Kidney tubule cell (primary cell): ENCODE data around the gene KCTD15.

Source experiments
- DNase-seq: peaks from one replicate; pipeline ENCODE4 v3.0.0-alpha.2; 2018; ENCODE audit warnings: low spot score

KCTD15 gene

GRCh38 chr19:33797802-33798671, 1.4 kb downstream of the KCTD15 start:
- DNase-seq, result no peak

GRCh38 chr19:33798681-33799111, 2.0 kb downstream of the KCTD15 start:
- DNase-seq, result no peak

DNA sequence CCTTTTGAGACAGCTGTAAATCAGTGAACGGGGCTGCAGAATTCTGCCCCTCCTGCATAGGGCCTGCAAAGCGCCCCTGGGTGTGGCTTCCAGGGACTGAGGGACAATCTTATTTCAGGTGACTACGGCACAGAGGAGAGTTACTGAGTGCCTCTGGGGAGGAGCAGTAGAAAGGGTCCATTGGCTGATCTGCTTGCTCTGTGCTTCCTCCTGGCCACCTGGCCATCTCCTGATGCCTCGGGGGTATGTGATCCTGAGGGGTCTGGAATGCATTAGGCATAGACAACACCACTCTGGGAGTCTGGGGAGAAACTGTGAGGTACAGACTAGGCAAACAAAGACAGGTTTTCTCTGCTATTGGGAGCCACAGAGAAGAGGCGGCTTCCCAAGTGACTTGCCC, 2.8 kb downstream of the KCTD15 start:
- no peak for DNase-seq

DNA sequence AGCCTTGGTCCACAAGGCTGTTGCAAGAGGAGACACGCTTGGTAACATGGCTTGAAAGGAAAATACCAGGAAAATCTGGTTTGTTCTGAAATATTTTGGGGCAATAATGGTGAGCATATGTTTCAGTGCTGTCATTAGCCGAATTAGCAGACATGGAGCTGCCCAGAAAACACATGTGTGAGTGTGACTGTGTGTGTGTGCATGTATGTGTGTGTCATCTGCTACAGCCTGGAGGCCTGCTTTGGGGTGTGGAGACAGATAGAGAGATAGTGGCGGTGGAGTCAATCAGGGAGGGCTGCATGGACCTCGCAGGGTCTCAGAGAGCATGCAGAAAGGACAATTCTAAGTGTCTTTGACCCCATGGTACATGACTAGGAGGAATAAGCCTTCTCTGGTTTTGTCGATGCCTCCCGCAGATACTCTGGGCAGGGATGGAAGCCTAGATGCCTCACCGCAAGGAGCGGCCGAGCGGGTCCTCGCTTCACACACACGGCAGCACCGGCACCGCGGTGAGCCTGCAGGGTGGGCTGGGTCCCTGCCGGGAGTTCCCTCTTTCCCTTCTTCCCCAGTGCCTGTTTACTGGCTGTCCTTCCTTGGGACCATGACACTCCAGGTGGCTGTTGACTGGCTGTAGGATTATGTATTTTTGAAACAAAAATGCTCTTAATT, 3.5 kb downstream of the KCTD15 start:
- DNase-seq, result no peak

GRCh38 chr19:33801411-33801810, 4.7 kb downstream of the KCTD15 start:
- DNase-seq, result no peak

GRCh38 chr19:33802001-33802400, 5.3 kb downstream of the KCTD15 start:
- no peak for DNase-seq

DNA sequence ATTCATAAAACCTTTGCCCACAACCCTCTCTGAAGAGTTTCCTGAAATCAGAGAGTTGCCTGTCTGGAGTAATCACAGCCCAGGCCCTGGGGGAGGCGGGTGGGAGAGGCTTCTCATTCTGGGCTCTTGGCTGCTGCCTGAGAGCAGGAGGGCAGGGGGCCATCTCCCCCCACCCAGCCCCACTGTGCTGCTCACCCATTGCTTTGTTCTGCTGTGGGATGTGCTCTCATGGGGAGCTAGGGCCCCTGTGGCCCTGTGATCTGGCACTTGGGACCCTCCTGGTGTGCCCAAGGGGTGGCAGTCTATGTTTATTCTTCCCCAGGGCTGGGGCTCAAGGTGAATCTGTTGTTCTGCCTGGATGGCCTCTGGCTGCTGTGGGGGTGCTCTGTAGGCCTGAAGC, 6.1 kb downstream of the KCTD15 start:
- no peak for DNase-seq

GRCh38 chr19:33803383-33803782, 6.7 kb downstream of the KCTD15 start:
- no peak for DNase-seq

DNA sequence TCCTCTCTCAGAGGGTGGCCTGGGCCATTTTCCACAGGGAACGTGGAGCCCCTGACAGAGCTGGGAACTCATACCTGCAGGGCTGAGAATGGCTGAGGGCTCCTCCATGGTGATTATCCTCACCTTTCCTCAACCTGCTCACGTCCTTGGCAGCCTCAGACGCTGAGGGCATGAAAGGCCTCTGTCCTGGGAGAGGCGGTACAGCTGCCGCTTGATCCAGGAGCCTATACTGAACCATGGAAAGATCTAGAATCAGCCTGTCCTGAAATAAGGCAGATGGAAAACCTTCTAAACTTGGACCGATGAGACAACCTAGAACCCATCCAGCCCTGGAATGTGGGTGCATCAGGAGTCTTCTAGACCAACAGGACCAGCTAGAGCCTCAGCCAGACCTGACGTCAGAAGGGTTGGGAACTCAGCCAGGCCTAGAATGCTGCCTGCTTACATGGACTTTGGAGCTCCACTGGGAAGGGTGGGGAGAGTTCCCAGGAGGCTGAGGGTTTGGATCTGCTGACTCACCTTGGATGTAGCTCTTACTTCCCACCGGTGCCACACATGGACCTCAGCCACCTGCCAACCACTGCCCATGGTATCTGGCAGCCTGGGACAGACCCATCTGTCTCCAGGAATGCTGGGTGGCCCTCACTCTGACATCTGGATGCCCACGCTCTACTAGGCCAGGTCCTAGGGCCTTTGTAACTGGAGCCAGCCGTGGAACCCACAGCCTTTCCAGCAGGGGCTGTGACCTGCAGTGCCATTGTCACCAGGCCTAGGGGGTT, 7.5 kb downstream of the KCTD15 start:
- peak; percentile 69 for DNase-seq

DNA sequence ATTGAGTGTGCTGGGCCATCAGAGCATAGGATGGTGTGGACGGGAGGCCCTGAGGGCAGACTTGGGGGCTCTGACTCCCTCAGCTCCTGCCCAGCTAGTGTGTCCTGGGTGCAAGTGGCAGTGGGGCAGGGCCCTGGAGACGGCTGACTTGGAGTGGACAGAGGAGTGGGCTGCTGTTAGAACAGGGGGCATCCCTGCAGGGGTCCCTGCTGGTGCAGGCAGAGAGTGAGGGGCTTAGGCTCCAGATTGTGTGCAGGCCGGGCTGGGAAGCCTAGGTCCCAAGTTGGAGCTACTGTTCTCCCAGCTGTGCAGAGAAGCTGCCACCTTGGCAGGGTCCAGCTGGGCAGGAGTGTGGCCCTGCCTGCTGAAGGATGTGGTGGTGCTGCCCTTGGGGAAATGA, 8.6 kb downstream of the KCTD15 start:
- no peak for DNase-seq

DNA sequence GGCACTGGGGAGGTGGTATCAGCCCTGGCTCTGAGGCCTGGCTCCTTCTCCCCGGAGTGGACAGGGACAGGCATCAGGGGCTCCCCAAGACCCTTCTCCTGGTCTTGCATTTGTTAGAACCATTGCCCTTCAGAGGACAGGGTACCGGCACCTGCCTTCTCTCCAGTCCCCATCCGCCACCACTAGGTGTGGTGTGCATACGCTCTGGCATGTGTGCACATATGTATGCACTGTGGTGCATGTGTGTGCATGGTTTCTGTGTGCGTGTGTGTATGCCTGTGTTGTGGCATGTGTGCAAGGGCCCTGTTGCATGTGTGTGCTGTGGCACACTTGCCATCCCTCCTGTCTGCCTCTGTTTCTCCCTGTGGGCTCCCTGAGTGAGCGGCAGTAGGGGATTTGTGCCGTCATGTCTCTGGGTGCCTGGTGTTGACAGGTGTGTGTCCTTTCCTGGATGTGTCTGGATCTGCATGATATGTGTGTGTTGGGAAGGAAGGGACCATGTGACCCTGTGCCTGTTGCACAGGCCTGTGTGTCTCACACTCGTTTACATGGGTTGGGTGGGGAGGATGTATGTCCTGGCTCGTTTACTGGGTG, 9.3 kb downstream of the KCTD15 start:
- no peak for DNase-seq

DNA sequence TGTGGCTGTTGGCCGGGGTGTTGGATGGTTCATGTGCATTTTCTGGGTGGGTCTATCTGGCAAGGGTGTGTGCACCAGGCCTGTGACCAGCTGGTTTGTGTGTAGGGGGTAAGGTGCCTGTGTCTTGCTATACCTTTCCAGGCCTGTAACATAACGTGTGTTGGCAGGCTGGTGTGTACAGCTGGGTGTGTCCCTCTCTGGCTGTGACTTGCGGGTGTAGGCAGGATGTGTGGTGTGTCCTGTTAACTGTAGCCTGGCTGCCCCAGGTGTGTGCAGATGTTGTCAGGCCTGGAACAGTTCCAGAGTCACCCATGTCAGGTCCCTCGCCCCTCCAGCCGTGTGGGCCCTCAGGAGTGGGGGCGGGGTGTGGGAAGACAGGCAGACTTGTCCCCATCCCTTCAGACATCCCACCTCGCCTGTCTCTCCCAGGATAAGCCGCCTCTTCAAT, 9.8 kb downstream of the KCTD15 start:
- DNase-seq, result no peak

GRCh38 chr19:33808399-33808798, 11.7 kb downstream of the KCTD15 start:
- DNase-seq, result no peak

- DNase-seq, result no peak
Observed at GRCh38 chr19:33809960-33810359, 13.3 kb downstream of the KCTD15 start.

DNA sequence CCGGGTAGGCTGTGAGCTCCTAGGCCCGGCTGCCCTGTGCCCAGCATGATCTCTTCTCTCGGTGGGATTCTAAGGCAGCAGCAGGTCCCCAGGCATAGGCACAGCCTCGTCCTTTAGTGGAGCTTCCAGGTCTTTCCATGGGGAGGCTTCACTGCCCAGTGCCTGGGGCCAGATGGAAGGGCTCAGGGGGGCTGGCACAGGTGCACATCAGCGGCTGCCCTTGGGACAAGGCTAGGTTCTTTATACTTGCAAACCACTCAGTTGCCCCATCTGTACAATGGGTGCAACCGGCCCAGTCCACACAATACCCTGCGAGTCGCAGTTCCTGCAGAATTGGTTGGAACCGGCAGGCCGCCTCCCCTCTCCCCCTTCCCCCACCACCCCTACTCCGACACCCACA, 14.2 kb downstream of the KCTD15 start:
- no peak for DNase-seq

DNA sequence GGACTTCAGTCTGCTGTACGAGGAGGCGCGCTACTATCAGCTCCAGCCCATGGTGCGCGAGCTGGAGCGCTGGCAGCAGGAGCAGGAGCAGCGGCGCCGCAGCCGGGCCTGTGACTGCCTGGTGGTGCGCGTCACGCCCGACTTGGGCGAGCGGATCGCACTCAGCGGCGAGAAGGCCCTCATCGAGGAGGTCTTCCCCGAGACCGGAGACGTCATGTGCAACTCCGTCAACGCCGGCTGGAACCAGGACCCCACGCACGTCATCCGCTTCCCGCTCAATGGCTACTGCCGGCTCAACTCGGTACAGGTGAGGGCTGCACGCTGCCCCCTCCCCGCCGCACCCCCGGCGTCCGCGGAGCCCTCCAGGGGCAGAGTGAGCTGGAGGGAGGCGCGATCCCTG, 14.6 kb downstream of the KCTD15 start:
- no peak for DNase-seq

- no peak for DNase-seq
Observed at GRCh38 chr19:33811736-33812387, 15.2 kb downstream of the KCTD15 start.

GRCh38 chr19:33812388-33813330, 16.0 kb downstream of the KCTD15 start:
- no peak for DNase-seq

- no peak for DNase-seq
Observed at GRCh38 chr19:33813391-33814101, 16.9 kb downstream of the KCTD15 start.
